Measurements from ENCODE around the gene TMEM145.

- no peak for TF ChIP-seq CTCF (conservative IDR thresholded peaks at IDR 0.05; ENCODE audit: low read depth, low read length)
- no peak for TF ChIP-seq EZH2 (IDR thresholded peaks at IDR 0.05; ENCODE audit: borderline replicate concordance, low read depth, low read length, poor library complexity, severe bottlenecking)
These were observed 27.6 kb upstream of the TMEM145 start for GRCh38 chr19:42285541-42285941.

Data from A673 (cell line).